ENCODE results near the gene KRTAP5-2. TPM values are rescaled to one million over a fixed set of nuclear protein-coding genes. Genes with fewer than 3 reads are reported as not detected.

Gene KRTAP5-2
- total RNA-seq, 1 donor from 2014 or later = not detected

- Histone ChIP-seq H3K4me1 (peaks cover 73% of the 10 kb centered on the region), H3K9me3 (replicated peaks) (no peaks in the 10 kb centered on the region), H3K4me3 (no peak overlapping the region), H3K27me3 (ENCODE audit: low read depth) (no peaks in the 10 kb centered on the region), H3K27ac (replicated peaks) (no peak overlapping the region), H3K36me3 (peaks cover 31% of the 10 kb centered on the region)
- TF ChIP-seq CTCF (IDR thresholded peaks at IDR 0.05; ENCODE audit: borderline replicate concordance) = no peak
- DNase-seq = no peak
- intact Hi-C loops (cut with micrococcal nuclease) = no loop called here
Measured at GRCh38 chr11:1561955-1562354, 36.1 kb downstream of the KRTAP5-2 start.

- intact Hi-C loops (cut with micrococcal nuclease) = no loop called here
- H3K9me3 ChIP-seq (replicated peaks) = no peaks in the 10 kb centered on the region
- peaks cover 33% of the 10 kb centered on the region for H3K36me3 ChIP-seq
- TF ChIP-seq CTCF (IDR thresholded peaks at IDR 0.05; ENCODE audit: borderline replicate concordance) = no peak
- no peaks in the 10 kb centered on the region for H3K27me3 ChIP-seq (ENCODE audit: low read depth)
- H3K4me1 ChIP-seq = peaks cover 66% of the 10 kb centered on the region
- no peak overlapping the region for H3K4me3 ChIP-seq
- no peak for DNase-seq
- no peak overlapping the region for H3K27ac ChIP-seq (replicated peaks)
Measured at GRCh38 chr11:1561266-1561665, 36.8 kb downstream of the KRTAP5-2 start.

GRCh38 chr11:1560649-1561251, 37.3 kb downstream of the KRTAP5-2 start:
- peak overlapping the region; percentile 90 for H3K27ac ChIP-seq (replicated peaks)
- peaks cover 65% of the 10 kb centered on the region for H3K4me1 ChIP-seq
- peak; percentile 13 for TF ChIP-seq CTCF (IDR thresholded peaks at IDR 0.05; ENCODE audit: borderline replicate concordance)
- H3K36me3 ChIP-seq = peaks cover 38% of the 10 kb centered on the region
- no peaks in the 10 kb centered on the region for H3K9me3 ChIP-seq (replicated peaks)
- no peaks in the 10 kb centered on the region for H3K27me3 ChIP-seq (ENCODE audit: low read depth)
- no peak for DNase-seq
- no peak overlapping the region for H3K4me3 ChIP-seq
- intact Hi-C loops (cut with micrococcal nuclease) = no loop called here

- Histone ChIP-seq H3K27ac (replicated peaks) (peak overlapping the region; percentile 90), H3K4me3 (no peak overlapping the region), H3K9me3 (replicated peaks) (no peaks in the 10 kb centered on the region), H3K36me3 (peaks cover 38% of the 10 kb centered on the region), H3K27me3 (ENCODE audit: low read depth) (no peaks in the 10 kb centered on the region), H3K4me1 (peaks cover 65% of the 10 kb centered on the region)
- intact Hi-C loops (cut with micrococcal nuclease) = no loop called here
- TF ChIP-seq CTCF (IDR thresholded peaks at IDR 0.05; ENCODE audit: borderline replicate concordance) = no peak
- DNase-seq = no peak
Measured at GRCh38 chr11:1560002-1560648, 38.0 kb downstream of the KRTAP5-2 start.

- H3K4me1 ChIP-seq = peaks cover 59% of the 10 kb centered on the region
- H3K36me3 ChIP-seq = peaks cover 38% of the 10 kb centered on the region
- peak; percentile 89 for DNase-seq
- H3K27me3 ChIP-seq (ENCODE audit: low read depth) = no peaks in the 10 kb centered on the region
- intact Hi-C loops (cut with micrococcal nuclease) = no loop called here
- H3K4me3 ChIP-seq = peak overlapping the region; percentile 29
- no peaks in the 10 kb centered on the region for H3K9me3 ChIP-seq (replicated peaks)
- TF ChIP-seq CTCF (IDR thresholded peaks at IDR 0.05; ENCODE audit: borderline replicate concordance) = no peak
- peak overlapping the region; percentile 90 for H3K27ac ChIP-seq (replicated peaks)
Measured at GRCh38 chr11:1559111-1559951, 38.8 kb downstream of the KRTAP5-2 start.
